ENCODE measurements around the gene VAMP5. TPM values are rescaled to one million over a fixed set of nuclear protein-coding genes. Genes with fewer than 3 reads are reported as not detected.
"Not testable (repeated sequence)": the region's sequence is repeated elsewhere in the genome, so short reads cannot be mapped to it uniquely, and the experiment has no call there.

Gene VAMP5
- total RNA-seq, 2 experiments from 2014 or later, result 66.7 to 70.8 TPM

- POLR2A ChIA-PET, result interaction anchor here (1.5 to 3.2 kb wide), 2 partner anchors 11 to 78 kb away, joined by 5 to 8 read pairs; no protein-coding TSS in a partner anchor
- not testable (repeated sequence) for H3K36me3 Mint-ChIP-seq; H3K27ac Mint-ChIP-seq; H3K9me3 Mint-ChIP-seq; DNase-seq; H3K4me3 Mint-ChIP-seq; H3K27me3 Mint-ChIP-seq; ATAC-seq (ENCODE audit: low read depth)
- H3K4me1 Mint-ChIP-seq, result peaks cover 24% of the 10 kb centered on the region
These were observed 30.5 kb downstream of the VAMP5 start for GRCh38 chr2:85614757-85615156.

DNA sequence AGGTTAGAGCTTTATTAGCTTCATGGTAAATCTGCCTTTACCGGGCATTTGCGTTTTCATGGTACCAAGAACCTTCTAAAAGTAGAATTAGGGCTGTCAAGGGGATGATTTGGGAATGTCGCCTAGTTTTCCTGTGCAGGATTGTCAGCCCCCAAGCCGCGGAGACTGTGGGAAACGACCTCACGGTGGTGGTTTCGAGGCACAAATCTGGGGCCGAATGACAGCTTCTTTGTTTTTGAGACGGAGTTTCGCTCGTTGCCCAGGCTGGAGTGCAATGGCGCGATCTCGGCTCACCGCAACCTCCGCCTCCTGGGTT, 31.1 kb downstream of the VAMP5 start:
- H3K4me1 Mint-ChIP-seq, result peaks cover 19% of the 10 kb centered on the region
- H3K27me3 Mint-ChIP-seq, result no peaks in the 10 kb centered on the region
- H3K9me3 Mint-ChIP-seq, result no peaks in the 10 kb centered on the region
- no peak for ATAC-seq (ENCODE audit: low read depth)
- H3K4me3 Mint-ChIP-seq, result peak overlapping the region; percentile 97
- H3K36me3 Mint-ChIP-seq, result peaks cover 2% of the 10 kb centered on the region
- POLR2A ChIA-PET, result interaction anchor here (0.6 to 3.2 kb wide), 6 partner anchors 12 to 90 kb away, joined by 3 to 17 read pairs (median 4); partner anchors contain the start of gene RNF181
- peak overlapping the region; percentile 97 for H3K27ac Mint-ChIP-seq
- DNase-seq, result no peak

GRCh38 chr2:85617723-85618122, 33.5 kb downstream of the VAMP5 start:
- H3K9me3 Mint-ChIP-seq; ATAC-seq (ENCODE audit: low read depth); DNase-seq; H3K36me3 Mint-ChIP-seq; H3K27me3 Mint-ChIP-seq: not testable (repeated sequence)
- H3K27ac Mint-ChIP-seq, result peak overlapping the region; percentile 34
- POLR2A ChIA-PET, result interaction anchor here (0.7 to 3.2 kb wide), 4 partner anchors 11 to 477 kb away, joined by 4 to 17 read pairs (median 7); partner anchors contain the start of gene RNF181
- peaks cover 16% of the 10 kb centered on the region for H3K4me1 Mint-ChIP-seq
- H3K4me3 Mint-ChIP-seq, result peak overlapping the region; percentile 97

DNA sequence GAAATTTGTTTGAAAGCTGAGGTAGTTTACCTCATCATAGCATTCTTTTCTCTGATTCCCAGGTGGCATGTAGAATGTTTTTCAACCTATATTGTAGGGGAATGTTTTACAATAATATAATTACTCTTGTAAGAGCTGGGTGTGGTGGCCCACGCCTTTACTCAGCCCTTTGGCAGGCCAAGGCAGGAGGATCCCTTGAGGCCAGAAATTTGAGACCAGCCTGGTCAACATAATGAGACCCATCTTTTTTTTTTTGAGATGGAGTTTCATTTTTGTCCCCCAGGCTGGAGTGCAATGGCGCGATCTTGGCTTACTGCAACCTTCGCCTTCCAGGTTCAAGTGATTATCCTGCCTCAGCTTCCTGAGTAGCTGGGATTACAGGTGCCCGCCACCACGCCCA, 35.4 kb downstream of the VAMP5 start:
- no peak overlapping the region for H3K27ac Mint-ChIP-seq
- peaks cover 20% of the 10 kb centered on the region for H3K4me1 Mint-ChIP-seq
- no peaks in the 10 kb centered on the region for H3K27me3 Mint-ChIP-seq
- POLR2A ChIA-PET, result interaction anchor here (0.5 to 2.0 kb wide), 2 partner anchors 36 to 281 kb away, joined by 4 to 8 read pairs; partner anchors contain the start of gene VAMP5
- peaks cover 15% of the 10 kb centered on the region for H3K36me3 Mint-ChIP-seq
- no peaks in the 10 kb centered on the region for H3K9me3 Mint-ChIP-seq
- DNase-seq, result no peak
- no peak for ATAC-seq (ENCODE audit: low read depth)
- no peak overlapping the region for H3K4me3 Mint-ChIP-seq

DNA sequence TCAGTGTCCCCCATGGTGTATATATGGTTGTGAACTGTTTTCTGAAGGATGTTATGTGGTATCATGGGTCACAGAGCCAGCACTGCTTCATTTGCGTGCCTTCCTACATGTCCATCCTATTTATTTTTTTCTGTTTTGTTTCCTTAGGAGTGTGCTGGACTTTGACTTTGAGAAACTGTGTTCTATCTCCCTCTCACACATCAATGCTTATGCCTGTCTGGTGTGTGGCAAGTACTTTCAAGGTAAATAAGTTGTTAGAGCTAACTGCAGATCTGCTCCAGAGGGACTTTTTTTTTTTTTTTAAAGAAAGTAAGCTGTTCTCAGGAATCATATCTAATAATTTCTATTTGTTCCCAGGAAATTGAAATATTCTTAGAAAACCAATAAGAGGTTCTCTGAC, 37.1 kb downstream of the VAMP5 start:
- no peak overlapping the region for H3K27ac Mint-ChIP-seq
- H3K9me3 Mint-ChIP-seq, result no peaks in the 10 kb centered on the region
- H3K4me3 Mint-ChIP-seq, result no peak overlapping the region
- ATAC-seq (ENCODE audit: low read depth) (no peak), DNase-seq (peak; percentile 5)
- peaks cover 26% of the 10 kb centered on the region for H3K36me3 Mint-ChIP-seq
- POLR2A ChIA-PET, result interaction anchor here (1.2 to 2.0 kb wide), 3 partner anchors 10 to 37 kb away, joined by 3 to 8 read pairs (median 8); partner anchors contain the start of genes C2orf68 and VAMP5
- peaks cover 20% of the 10 kb centered on the region for H3K4me1 Mint-ChIP-seq
- H3K27me3 Mint-ChIP-seq, result no peaks in the 10 kb centered on the region

DNA sequence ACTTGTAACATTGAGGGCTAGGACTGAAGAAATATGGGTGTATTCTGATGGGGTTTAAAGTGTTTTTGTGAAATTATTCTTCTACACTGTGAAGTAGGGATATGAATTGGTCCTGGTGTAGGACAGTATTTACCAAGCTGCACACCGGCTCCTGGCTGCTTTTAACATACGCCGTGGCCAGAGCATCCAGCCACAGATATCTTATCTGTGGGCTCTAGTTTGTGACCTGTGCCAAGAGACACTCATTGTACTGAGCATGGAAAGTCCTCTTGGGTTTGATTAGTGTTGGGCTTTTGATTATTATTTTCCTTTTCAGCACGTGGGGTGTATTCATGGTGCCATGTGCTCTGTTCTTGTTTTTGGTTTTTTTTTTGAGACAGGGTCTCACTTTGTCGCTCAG, 39.8 kb downstream of the VAMP5 start:
- H3K4me3 Mint-ChIP-seq, result no peak overlapping the region
- peaks cover 35% of the 10 kb centered on the region for H3K36me3 Mint-ChIP-seq
- DNase-seq (no peak), ATAC-seq (ENCODE audit: low read depth) (no peak)
- no peaks in the 10 kb centered on the region for H3K9me3 Mint-ChIP-seq
- POLR2A ChIA-PET, result no interaction called here
- H3K27me3 Mint-ChIP-seq, result no peaks in the 10 kb centered on the region
- H3K4me1 Mint-ChIP-seq, result peaks cover 13% of the 10 kb centered on the region
- no peak overlapping the region for H3K27ac Mint-ChIP-seq

DNA sequence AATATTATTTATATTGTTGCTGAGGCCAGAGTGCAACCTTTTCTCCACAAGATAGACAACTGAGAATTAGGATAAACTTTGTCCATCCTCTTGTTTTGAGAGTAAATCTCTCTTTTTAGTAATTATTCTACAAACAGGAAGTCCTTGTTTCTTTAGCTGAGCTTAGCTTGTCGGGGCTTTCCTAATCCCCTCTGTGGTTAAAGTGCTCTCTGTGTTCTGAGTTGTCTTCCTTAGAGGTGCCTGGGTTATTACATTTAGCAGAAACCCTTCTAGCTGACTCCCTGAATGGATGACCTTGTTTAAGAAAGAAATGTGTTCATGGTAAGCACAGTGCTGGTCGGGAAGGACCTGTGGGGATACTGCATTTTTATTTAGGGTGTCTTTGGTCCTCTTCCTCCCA, 44.4 kb downstream of the VAMP5 start:
- ATAC-seq (ENCODE audit: low read depth) (peak; percentile 88), DNase-seq (no peak)
- Mint-ChIP-seq H3K4me3 (no peak overlapping the region), H3K27me3 (no peaks in the 10 kb centered on the region), H3K36me3 (peaks cover 42% of the 10 kb centered on the region), H3K27ac (peak overlapping the region; percentile 68), H3K9me3 (no peaks in the 10 kb centered on the region), H3K4me1 (peaks cover 12% of the 10 kb centered on the region)
- POLR2A ChIA-PET, result interaction anchor here (0.7 to 1.2 kb wide), 2 partner anchors 68 to 171 kb away, joined by 3 read pairs; partner anchors contain the start of gene GGCX

DNA sequence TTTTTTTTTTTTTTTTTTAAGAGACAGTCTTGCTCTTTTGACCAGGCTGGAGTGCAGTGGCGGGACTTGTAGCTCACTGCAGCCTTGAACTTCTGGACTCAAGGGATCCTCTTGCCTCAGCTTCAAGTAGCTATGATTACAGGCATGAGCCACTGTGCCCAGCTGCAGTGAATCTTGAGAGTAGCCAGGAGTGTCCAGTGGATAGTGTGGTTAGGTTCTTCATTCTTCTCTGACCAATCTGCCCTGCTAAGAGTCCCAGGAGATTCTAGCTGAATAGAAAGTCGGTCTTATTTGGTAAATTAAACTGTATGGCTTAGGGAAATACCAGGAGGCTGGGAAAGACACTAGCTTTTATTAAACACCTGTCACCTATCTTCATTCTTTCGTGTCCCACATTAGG, 47.1 kb downstream of the VAMP5 start:
- Mint-ChIP-seq H3K27me3 (no peaks in the 10 kb centered on the region), H3K9me3 (no peaks in the 10 kb centered on the region), H3K27ac (no peak overlapping the region), H3K4me3 (no peak overlapping the region), H3K4me1 (peaks cover 14% of the 10 kb centered on the region), H3K36me3 (peaks cover 35% of the 10 kb centered on the region)
- ATAC-seq (ENCODE audit: low read depth), result no peak
- POLR2A ChIA-PET, result no interaction called here
- no peak for DNase-seq

DNA sequence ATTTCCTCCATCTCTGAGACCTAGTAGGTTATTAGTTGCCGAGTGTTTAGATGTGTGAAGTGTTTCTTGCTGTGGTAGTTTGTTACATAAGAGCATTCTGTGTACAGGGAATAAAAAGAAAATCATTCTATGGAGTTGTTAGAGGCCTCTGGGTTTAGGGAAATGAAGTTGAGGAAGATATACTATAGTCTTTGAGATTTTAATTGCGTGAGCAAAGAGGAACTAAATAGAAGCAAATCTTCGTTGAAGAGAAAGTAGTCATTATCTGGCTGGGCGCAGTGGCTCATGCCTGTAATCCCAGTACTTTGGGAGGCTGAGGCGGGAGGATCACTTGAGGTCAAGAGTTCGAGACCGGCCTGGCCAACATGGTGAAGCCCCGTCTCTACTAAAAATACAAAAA, 50.8 kb downstream of the VAMP5 start:
- no peak for ATAC-seq (ENCODE audit: low read depth)
- POLR2A ChIA-PET, result no interaction called here
- Mint-ChIP-seq H3K4me1 (peaks cover 12% of the 10 kb centered on the region), H3K36me3 (peaks cover 38% of the 10 kb centered on the region), H3K27ac (peak overlapping the region; percentile 24), H3K9me3 (no peaks in the 10 kb centered on the region), H3K27me3 (no peaks in the 10 kb centered on the region), H3K4me3 (no peak overlapping the region)
- DNase-seq, result no peak

- Mint-ChIP-seq H3K27me3 (no peaks in the 10 kb centered on the region), H3K36me3 (peaks cover 39% of the 10 kb centered on the region), H3K27ac (no peak overlapping the region), H3K9me3 (no peaks in the 10 kb centered on the region), H3K4me1 (peaks cover 12% of the 10 kb centered on the region), H3K4me3 (no peak overlapping the region)
- POLR2A ChIA-PET, result interaction anchor here (0.7 kb wide), 1 partner anchor 220 kb away, joined by 3 read pairs; no protein-coding TSS in a partner anchor
- DNase-seq, result no peak
- no peak for ATAC-seq (ENCODE audit: low read depth)
These were observed 51.4 kb downstream of the VAMP5 start for GRCh38 chr2:85635636-85636035.

DNA sequence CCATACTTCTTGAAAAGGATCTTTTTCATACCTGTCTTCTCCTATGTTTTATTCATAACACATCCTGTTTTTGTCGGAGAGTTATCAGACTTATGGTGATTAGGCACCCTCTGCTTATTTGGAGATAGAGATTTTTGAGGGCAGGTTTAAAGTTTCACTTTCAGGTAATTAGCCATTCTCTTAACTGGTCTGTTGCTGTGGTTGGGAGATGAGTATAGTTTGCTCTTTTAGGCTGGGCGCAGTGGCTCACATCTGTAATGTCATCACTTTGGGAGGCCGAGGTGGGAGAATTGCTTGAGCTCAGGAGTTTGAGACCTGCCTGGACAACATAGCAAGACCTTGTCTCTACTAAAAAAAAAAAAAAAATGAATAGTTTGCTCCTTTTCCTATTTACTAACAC, 58.5 kb downstream of the VAMP5 start:
- peaks cover 40% of the 10 kb centered on the region for H3K36me3 Mint-ChIP-seq
- peaks cover 18% of the 10 kb centered on the region for H3K4me1 Mint-ChIP-seq
- POLR2A ChIA-PET, result no interaction called here
- ATAC-seq (ENCODE audit: low read depth) (no peak), DNase-seq (no peak)
- no peaks in the 10 kb centered on the region for H3K27me3 Mint-ChIP-seq
- H3K9me3 Mint-ChIP-seq, result no peaks in the 10 kb centered on the region
- H3K4me3 Mint-ChIP-seq, result no peak overlapping the region
- peak overlapping the region; percentile 46 for H3K27ac Mint-ChIP-seq

Other genes with a start within 250 kb of the VAMP5 start
- gene RETSAT, start 229.9 kb upstream of the VAMP5 start, total RNA-seq, result 10 to 100 TPM; 28.8 to 29.7 TPM
- 10 to 100 TPM; 23.1 to 26.4 TPM for gene ELMOD3, start 229.7 kb upstream of the VAMP5 start, total RNA-seq
- 100 to 1,000 TPM; 263 to 279 TPM for gene CAPG, start 174.1 kb upstream of the VAMP5 start, total RNA-seq
- 1 to 10 TPM in 1 of 2 experiments, under 1 TPM in 1; 0.94 to 1.4 TPM for gene SH2D6, start 165.7 kb upstream of the VAMP5 start, total RNA-seq
- gene MAT2A, start 45.3 kb upstream of the VAMP5 start, total RNA-seq, result 100 to 1,000 TPM; 218 to 222 TPM
- 10 to 100 TPM; 24.8 to 26.8 TPM for gene GGCX, start 22.9 kb upstream of the VAMP5 start, total RNA-seq
- gene VAMP8, start 6.8 kb upstream of the VAMP5 start, total RNA-seq, result 100 to 1,000 TPM; 128 to 135 TPM
- gene RNF181, start 11.3 kb downstream of the VAMP5 start, total RNA-seq, result 10 to 100 TPM; 96.4 to 97.4 TPM
- 1 to 10 TPM; 5.3 to 7.0 TPM for gene TMEM150A, start 18.3 kb downstream of the VAMP5 start, total RNA-seq
- 10 to 100 TPM; 54.7 to 61.2 TPM for gene C2orf68, start 27.6 kb downstream of the VAMP5 start, total RNA-seq
- 10 to 100 TPM; 72.8 to 75.2 TPM for gene USP39, start 31.8 kb downstream of the VAMP5 start, total RNA-seq
- not detected for gene SFTPB, start 83.8 kb downstream of the VAMP5 start, total RNA-seq
- 10 to 100 TPM; 22.0 to 27.5 TPM for gene GNLY, start 109.9 kb downstream of the VAMP5 start, total RNA-seq
- gene ATOH8, start 169.6 kb downstream of the VAMP5 start, total RNA-seq, result not detected